Central memory CD4-positive, alpha-beta T cell (primary cell): Measurements from ENCODE around the gene ARHGAP20.
A peak's percentile ranks its signal among the peaks of the same experiment; 100 is the strongest.

Experiments used
- DNase-seq: peaks from one replicate; pipeline ENCODE4 v3.0.0; 2022
- total RNA-seq, 3 experiments: gene quantifications; one replicate each; lab custom pipeline; 2026; lab: John Stamatoyannopoulos, UW

Gene ARHGAP20
- total RNA-seq: 0 reads per million in 3 experiments

DNA sequence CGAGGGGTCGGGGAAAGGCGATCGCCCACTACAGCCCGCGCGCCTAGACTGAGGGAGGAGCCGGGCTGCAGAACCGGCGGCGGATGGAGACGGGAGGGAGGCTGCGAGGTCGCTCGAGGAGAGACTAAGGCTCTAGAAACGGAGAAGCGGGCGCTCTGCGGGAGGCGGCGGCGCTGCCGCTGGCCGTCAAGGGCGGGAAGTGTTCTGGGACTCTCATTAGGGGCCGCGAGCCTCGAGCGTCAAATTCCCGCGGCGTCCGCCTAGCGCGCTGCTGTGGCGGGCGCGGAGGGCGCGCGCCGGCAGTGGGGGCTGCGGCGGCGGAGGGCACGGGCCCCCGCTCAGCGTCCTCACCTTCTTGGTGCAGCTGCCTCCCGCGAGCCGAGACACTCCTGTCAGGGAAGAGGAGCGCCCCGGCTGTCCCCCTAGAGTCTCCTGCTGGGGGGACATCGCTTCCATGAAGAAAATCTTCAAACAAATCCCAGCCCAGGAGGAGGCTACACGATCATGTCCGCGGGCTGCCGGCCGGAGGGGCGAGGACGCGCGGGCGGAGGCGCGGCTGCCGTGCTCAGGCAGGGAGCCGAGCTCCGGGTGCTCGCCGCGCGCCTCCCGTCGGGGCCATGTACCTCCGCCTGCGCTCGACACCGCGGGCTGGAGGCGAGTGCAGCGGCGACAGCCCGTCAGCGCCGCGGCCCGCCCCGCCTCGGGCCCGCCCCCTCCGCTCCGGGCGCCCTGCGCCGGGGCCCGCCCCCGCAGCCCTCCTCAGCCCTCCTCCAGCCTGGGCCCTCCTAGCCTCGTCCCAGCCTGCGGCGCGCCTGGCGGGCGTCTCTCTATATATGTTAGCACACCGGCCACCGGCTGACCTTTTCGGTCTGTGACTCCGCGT is at the start of gene ARHGAP20:
Gene ARHGAP20 (minus strand): TSS at position 662 of the 883 bp plus-strand sequence. CDS start 206 bp downstream, at position 456.
- DNase-seq: peak; percentile 13

DNA sequence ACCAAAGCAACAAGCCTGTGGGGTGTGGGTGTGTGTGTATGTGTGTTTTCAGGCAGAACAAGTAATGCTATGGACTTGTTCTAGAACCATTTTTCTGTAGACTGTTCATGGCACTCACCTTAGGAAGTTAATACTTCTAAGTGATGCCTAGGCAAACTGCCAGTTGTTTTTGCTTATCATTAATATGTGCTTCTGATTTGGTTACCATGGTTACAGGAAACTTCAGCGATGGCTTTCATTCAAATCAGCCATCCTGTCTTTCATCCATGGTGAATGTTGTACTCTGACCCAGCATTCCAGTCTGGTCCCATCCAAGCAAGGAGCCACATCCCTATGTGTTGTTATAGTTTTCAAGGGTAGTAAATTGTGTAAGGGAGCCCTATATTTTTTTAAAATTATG is 49.8 kb upstream of the ARHGAP20 start:
- no peak for DNase-seq

DNA sequence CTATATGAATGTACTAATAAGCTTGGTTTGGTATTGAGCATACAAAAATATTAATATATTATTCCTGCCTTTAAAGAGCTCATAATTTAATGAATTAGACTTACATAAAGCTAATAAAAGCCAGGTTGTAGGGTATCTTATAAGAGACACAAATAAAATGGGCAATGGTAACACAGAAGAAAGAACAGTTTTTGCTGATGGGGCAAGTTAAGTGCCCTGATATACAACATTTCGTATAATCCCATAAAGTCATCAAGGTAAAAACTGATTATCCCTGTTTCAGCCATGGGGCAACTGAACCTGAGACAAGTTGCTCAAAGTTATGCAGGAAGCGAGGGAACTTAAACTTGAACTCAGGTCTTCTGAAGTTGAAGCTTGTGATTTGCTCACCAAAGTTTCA is 48.9 kb upstream of the ARHGAP20 start:
- no peak for DNase-seq

- no peak for DNase-seq
These were observed 47.7 kb upstream of the ARHGAP20 start for GRCh38 chr11:110759972-110760381.

DNA sequence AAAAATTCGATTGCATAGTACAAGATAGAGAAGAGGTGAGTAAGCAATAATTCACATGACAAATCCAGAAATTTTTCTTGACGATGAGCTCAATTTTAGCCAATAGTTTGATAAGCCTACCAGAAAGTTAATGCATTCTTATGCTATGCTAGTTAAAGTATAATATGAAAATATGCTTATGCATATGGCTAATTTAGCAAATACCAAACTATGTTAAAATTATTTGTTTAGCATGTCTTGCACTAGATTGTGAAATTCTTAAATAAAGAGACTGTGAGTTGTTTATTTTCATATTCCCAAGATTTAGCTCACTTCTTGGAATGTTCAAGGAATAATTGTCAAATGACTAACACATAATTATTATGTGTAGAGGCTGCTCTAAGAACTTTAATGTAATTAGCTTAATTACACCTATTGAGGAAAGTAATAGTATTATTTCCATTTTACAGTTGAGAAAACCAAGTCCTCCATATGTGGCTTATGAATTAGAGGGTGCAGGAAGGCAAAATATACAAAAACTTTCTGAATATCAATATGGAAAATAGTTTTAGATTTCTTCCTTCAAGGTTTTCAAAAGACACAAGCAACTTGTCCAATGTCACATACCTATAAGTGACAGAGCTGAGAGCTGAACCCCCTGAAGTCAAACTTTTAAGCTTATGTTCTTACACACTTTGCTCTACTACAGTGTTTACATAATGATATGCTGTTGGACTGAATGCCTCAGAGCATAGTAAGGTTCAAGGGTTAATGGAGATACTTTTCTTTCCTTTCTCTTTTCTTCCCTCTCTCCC is 45.9 kb upstream of the ARHGAP20 start:
- no peak for DNase-seq

DNA sequence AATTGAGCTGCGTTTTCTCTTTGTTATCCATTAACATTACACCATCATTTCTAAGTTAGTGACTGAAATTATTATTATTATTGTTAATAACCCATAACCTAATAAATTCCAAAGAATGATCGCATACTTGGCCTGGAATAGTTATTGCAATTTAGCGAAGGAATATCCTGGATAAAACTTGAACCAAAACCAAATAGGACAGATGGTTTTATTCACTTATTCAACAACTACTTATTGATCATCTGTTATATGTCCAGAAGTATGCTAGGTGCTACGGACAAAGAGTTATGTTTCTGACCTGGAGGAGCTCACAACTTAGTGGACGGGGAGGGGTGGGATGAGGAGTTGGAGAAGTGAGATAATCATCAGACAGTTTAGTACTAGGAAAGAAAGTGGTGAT is 44.8 kb upstream of the ARHGAP20 start:
- DNase-seq: no peak

GRCh38 chr11:110755941-110756340 is 43.7 kb upstream of the ARHGAP20 start:
- no peak for DNase-seq

DNA sequence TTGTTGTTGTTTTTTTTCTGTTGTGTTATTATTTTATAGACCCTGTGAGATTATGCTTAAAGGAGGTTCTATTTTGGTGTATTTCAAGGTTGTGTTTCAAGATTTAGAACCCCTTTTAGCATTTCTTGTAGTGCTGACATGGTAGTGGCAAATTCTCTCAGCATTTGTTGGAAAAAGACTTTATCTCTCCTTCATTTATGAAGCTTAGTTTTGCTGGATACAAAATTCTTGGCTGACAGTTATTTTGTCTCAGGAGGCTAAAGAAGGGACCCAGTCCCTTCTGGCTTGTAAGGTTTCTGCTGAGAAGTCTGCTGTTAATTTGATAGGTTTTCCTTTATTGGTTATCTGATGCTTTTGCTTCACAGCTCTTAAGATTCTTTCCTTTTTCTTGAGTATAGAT is 40.7 kb upstream of the ARHGAP20 start:
- no peak for DNase-seq

GRCh38 chr11:110750100-110750499 is 37.9 kb upstream of the ARHGAP20 start:
- DNase-seq: no peak

- no peak for DNase-seq
These were observed 35.3 kb upstream of the ARHGAP20 start for GRCh38 chr11:110747531-110747930.

DNA sequence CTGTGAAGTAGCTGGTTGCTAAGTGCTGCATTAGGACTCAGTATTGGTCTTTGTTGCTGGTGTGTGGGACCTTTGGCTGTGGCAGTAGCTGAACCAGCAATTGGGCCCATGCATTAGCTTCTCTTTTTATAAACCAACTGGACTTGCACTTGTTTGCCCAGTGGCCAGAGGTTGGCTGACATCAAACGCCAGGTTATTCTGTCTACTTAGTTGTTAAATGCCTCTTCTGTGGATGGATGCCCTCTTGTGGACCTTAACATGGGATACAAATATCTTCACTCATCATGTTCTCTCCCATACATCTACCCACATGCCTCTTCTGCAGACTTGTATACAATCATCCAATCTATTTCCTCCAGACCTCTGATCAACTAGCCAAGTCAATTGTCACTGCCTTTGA is 26.4 kb upstream of the ARHGAP20 start:
- DNase-seq: no peak

DNA sequence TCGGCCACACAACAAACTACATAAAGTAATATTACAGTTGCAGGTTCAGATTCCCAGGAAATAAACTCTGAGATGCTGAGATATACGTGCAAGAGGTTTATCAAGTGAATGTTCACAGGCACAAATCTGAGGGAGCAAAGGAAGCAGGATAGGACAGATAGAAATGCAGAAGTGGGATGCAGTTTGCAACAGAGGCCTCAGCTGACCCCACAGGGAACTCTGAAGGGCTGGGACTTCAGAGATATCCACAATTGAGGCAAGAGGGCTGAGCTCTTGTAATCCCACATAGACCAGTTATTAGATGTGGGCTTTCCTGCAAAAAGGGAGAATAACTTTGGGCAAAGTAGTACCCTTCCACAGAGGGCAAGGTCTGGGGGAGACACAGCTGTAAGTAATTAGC is 25.4 kb upstream of the ARHGAP20 start:
- no peak for DNase-seq

DNA sequence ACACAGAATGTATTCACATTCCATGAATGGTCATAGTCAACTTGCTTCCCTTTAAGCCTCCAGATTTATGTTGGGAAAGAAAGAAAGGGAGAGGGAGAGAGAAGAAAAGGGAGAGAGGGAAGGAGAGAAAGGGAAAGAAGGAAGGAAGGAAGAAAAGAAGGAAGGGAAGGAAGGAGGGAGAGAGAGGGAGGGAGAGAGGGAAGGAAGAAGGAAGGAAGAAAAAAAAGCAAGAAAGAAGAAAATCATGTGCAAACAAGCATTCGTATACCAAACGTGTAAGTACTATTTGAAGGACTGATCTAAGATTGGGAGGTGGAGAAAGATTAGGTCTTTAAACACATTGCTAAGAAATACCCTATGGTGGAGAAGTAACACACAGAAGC is 23.9 kb upstream of the ARHGAP20 start:
- no peak for DNase-seq

GRCh38 chr11:110735455-110736170 is 23.4 kb upstream of the ARHGAP20 start:
- DNase-seq: no peak

- no peak for DNase-seq
These were observed 22.6 kb upstream of the ARHGAP20 start for GRCh38 chr11:110734790-110735189.

- DNase-seq: no peak
These were observed 18.5 kb upstream of the ARHGAP20 start for GRCh38 chr11:110730773-110731172.

DNA sequence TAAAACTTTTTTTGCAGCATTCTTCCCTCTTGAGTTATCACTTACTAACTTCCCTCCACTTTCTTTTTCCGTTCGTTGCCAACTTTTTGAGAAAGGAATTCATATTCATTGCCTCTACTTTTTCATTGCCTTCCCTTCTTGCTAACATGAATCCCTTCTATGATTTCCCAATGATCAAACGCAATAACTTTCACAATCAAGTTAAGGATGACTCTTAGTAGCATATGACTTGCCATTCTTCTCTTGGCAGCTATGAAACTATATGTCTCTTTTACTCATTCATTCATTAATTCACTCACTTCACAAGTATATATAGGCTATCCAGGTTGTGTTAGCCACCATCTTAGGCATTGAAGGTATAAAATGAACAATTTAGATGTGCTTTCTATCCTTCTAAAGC is 16.6 kb upstream of the ARHGAP20 start:
- DNase-seq: no peak

- DNase-seq: no peak
These were observed 16.2 kb upstream of the ARHGAP20 start for GRCh38 chr11:110728476-110728875.

- no peak for DNase-seq
These were observed 12.1 kb upstream of the ARHGAP20 start for GRCh38 chr11:110724358-110724757.

DNA sequence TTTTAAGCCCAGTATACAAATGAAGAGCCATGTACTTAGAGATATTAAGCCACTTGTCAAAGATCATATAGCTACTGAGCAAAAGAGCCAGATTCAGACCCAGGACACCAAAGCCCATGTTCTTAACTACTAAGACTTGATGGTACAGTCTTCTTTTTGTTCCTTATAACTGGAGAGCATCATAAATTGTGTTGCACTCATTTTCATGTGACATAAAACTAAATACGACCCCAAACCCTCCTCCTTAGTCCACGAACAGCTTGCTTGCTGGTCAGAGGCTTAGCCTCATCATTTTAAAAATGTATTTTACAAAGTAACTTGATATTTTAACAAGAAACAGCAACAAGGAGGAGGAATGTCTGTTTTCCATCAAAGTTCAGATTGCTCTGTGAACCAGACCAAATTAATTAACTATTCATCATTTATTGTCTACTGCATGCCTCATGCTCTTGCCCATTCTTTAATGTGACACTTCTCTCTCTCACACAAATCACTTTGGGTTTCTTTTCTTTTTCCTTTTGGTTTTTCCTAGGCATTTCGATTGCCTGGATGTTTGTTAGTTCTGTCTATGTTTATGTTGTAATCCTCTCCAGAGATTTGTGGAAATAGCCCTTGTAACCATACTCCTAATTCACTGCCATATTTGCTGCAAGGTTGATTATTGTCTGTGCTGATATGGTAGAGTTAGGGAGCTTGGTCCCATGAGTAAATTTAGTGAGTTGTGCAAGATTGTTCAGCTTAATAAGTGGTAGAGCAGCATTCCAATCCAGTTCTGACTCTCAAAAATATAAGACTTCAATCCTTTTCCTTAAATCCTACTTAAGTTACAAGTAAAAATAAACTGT is 8.4 kb upstream of the ARHGAP20 start:
- DNase-seq: no peak

- no peak for DNase-seq
These were observed 4.1 kb upstream of the ARHGAP20 start for GRCh38 chr11:110716361-110716760.

- no peak for DNase-seq
These were observed 3.3 kb upstream of the ARHGAP20 start for GRCh38 chr11:110715541-110715940.
